ENCODE measurements around the gene FAM43A. TPM values are rescaled to one million over a fixed set of nuclear protein-coding genes. Genes with fewer than 3 reads are reported as not detected.

The FAM43A gene
- 20.3 and 21.7 TPM in 2 replicates for total RNA-seq

GRCh38 chr3:194685718-194686413, at the start of gene FAM43A:
Gene FAM43A (plus strand): TSS chr3:194685883. CDS start chr3:194686827, 944 bp downstream.

GRCh38 chr3:194671900-194672808, 13.5 kb upstream of the FAM43A start, which contains the start of gene LSG1:
Gene LSG1 (minus strand): TSS chr3:194672191. CDS start chr3:194672162, 29 bp downstream.

Other genes with a start within 250 kb of the FAM43A start
- gene ATP13A3, start 198.9 kb upstream of the FAM43A start, total RNA-seq: 190 and 435 TPM in 2 replicates
- 6.1 and 7.8 TPM in 2 replicates for gene TMEM44, start 52.5 kb upstream of the FAM43A start, total RNA-seq
- 36.1 and 40.4 TPM in 2 replicates for gene LSG1, start 13.7 kb upstream of the FAM43A start, total RNA-seq

Measured in smooth muscle cell of bladder (primary cell).